MG63 (cell line): ENCODE results near the gene OSBPL9. TPM values are rescaled to one million over a fixed set of nuclear protein-coding genes. Genes with fewer than 3 reads are reported as not detected.
A peak's percentile ranks its signal among the peaks of the same experiment; 100 is the strongest.
"Not testable (repeated sequence)": the region's sequence is repeated elsewhere in the genome, so short reads cannot be mapped to it uniquely, and the experiment has no call there.

ENCODE experiments used
- DNase-seq: peaks from one replicate; pipeline ENCODE4 v3.0.0-alpha.2; 2020
- H3K27me3 ChIP-seq: fragments of 250-450 bp; sonication (Bioruptor Pico); 2 replicates; pipeline ENCODE4 v1.5.1; 2020; ENCODE audit warnings: mild to moderate bottlenecking, moderate library complexity
- H3K36me3 ChIP-seq: fragments of 250-450 bp; sonication (Bioruptor Pico); 2 replicates; pipeline ENCODE4 v1.5.1; 2020; ENCODE audit warnings: mild to moderate bottlenecking, moderate library complexity
- H3K4me3 ChIP-seq: fragments of 250-450 bp; sonication (Bioruptor Pico); 2 replicates; pipeline ENCODE4 v1.5.1; 2020; ENCODE audit warnings: mild to moderate bottlenecking, moderate library complexity
- H3K9me3 ChIP-seq: fragments of 250-450 bp; sonication (Bioruptor Pico); 2 replicates; pipeline ENCODE4 v1.5.1; 2020; ENCODE audit warnings: mild to moderate bottlenecking, moderate library complexity
- total RNA-seq: library from RNA; depleted of rRNA; stranded (reverse); fragments of >200 nt; shearing (Covaris generic); gene quantifications from 2 replicates; pipeline ENCODE4 v1.2.3, GENCODE V29; 2014; ENCODE audit warnings: low replicate concordance

The OSBPL9 gene
- total RNA-seq, 1 experiment from 2014 or later: 31.7 TPM

DNA sequence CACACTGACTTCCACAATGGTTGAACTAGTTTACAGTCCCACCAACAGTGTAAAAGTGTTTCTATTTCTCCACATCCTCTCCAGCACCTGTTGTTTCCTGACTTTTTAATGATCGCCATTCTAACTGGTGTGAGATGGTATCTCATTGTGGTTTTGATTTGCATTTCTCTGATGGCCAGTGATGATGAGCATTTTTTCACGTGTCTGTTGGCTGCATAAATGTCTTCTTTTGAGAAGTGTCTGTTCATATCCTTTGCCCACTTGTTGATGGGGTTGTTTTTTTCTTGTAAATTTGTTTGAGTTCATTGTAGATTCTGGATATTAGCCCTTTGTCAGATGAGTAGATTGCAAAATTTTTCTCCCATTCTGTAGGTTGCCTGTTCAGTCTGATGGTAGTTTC, 85.3 kb downstream of the OSBPL9 start:
- not testable (repeated sequence) for H3K4me3 ChIP-seq, H3K27me3 ChIP-seq, DNase-seq, H3K36me3 ChIP-seq, H3K9me3 ChIP-seq

DNA sequence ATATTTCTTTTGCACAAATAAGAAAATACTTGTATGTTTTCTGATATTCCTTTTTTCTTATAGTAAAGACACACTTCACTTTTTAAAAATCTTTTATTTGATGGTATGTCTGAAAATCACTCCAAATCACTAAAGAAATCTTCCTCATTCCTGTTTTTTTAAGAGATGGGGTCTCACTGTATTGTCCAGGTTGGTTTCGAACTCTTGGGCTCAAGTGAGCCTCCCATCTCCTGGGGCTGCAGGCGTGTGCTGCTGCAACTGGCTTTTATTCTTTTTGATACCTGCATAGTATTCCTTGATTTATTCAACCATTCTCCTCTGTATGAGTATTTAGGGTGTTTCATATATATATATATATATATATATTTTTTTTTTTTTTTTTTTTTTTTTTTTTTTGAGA, 88.1 kb downstream of the OSBPL9 start:
- Histone ChIP-seq H3K36me3 (no peaks in the 10 kb centered on the region), H3K9me3 (no peaks in the 10 kb centered on the region), H3K27me3 (no peaks in the 10 kb centered on the region), H3K4me3 (no peak overlapping the region)
- no peak for DNase-seq

DNA sequence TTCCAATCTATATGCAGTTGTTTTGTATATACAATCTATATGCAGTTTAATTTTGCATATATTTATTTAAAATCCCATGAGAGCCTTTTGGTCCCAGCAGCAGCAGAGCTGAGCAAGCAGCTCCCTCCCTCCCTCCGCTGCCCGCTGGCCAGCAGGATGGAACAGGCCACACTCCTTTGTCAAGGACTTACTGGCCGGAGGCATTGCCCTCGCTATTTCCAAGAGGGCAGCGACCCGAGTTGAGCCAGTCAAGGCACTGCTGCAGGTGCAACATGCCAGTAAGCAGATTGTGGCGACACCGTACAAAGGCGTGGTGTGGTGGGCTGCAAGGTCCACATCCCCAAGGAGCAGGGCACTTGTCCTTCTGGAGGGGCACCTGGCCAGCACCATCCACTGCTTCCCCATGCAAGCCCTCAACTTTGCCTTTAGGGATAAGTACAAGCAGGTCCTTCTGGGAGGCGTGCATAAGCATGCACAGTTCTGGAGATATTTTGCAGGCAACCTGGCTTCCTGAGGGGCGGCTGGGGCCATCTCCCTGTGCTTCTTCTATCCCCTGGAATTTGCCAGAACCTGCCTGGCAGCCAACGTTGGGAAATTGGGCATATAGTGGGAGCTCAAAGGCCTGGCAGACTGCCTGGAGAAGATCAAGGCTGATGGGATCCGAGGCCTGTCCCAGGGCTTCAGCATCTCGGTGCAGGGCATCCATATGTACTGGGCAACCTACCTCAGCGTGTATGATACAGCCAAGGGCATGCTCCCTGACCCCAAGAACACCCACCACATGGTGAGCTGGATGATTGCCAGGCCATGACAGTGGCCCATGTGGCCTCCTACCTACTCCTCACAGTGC, 92.2 kb downstream of the OSBPL9 start:
- H3K4me3 ChIP-seq: no peak overlapping the region
- H3K9me3 ChIP-seq: no peaks in the 10 kb centered on the region
- no peaks in the 10 kb centered on the region for H3K27me3 ChIP-seq
- no peak for DNase-seq
- no peaks in the 10 kb centered on the region for H3K36me3 ChIP-seq

DNA sequence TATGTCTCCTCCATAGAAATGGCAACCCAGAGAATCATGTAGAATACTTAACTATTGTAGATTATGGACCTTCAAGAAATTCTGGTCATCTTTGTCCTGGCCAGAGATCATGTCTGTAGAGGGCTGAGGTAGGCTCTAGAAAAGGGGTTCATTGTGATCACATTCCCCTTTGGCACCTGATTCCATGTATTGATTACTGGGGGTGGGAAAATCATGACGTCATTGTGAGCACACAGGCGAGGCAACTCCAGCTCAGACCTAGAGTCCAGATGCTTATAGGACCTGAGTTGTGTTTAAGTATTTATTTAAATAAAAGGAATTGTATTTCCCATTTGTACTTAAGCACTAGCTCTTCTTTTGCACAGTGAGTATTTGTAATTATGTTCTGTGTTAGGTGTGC, 93.1 kb downstream of the OSBPL9 start:
- Histone ChIP-seq H3K36me3 (no peaks in the 10 kb centered on the region), H3K27me3 (no peaks in the 10 kb centered on the region), H3K9me3 (no peaks in the 10 kb centered on the region), H3K4me3 (no peak overlapping the region)
- DNase-seq: no peak

DNA sequence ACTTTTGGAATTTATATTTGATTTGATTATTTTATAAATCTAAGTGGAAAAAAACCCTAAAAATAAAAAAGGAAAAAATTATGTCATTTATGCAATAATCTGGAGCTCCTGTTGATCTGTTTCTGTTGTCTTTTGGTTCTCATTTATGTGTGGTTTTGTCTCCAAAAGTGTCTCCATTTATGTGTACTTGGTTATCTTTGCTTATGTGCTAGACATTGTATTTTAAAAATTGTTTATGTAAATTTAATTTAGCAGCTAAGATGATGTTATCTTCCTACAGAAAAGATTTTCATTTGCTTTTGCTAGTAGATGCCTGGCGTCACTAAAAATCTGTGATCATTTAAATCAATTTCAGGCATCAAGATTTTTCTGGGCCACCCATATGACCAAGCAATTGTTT, 95.7 kb downstream of the OSBPL9 start:
- Histone ChIP-seq H3K9me3 (no peaks in the 10 kb centered on the region), H3K36me3 (no peaks in the 10 kb centered on the region), H3K4me3 (no peak overlapping the region), H3K27me3 (no peaks in the 10 kb centered on the region)
- DNase-seq: no peak

DNA sequence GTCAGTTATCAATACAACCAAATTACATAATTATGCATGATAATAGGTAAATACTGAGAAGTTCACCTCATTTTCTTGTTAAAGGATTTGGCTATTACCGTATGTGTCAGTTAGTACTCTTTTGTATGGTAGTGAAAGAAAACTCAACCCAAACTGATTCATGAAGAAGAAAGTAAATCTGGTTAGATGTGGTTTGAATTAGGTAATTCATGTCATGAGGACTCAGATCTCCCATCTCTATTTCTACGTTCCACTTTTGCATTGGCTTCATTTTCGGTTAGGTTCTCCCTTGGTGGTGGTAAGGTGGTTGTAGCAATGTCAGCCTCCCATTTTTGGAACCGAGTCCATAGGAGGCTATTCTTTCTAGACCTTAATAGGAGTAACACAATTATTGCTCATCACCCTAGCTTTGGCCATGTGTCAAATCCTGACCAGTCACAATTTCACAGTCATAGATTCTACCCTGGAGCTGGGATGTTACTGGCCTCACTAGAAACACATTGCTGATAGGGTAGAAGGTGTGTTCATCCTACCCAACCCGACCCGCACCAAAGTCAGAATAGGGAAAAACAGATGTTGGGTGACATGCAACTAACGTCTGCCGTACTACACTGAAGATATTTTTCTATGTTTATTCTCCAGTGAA, 97.6 kb downstream of the OSBPL9 start:
- Histone ChIP-seq H3K36me3 (no peaks in the 10 kb centered on the region), H3K9me3 (no peaks in the 10 kb centered on the region), H3K27me3 (no peaks in the 10 kb centered on the region), H3K4me3 (no peak overlapping the region)
- peak; percentile 21 for DNase-seq

DNA sequence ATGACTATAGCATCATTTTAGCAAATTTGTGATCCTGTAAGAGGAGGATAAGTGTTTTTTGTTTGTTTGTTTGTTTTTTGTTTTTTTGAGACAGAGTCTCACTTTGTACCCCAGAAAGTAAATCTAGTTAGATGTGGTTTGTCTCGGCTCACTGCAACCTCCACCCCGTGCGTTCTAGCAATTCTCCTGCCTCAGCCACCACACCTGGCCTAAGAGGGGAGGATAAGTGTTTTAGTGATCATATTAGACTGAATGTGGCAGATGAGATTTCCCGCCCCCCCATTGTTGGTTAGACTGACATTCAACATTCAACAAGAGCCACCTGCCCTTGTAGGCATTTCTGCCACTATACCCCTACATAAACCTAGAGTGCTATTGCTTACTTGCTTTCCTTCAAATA, 98.5 kb downstream of the OSBPL9 start:
- Histone ChIP-seq H3K9me3 (no peaks in the 10 kb centered on the region), H3K36me3 (no peaks in the 10 kb centered on the region), H3K27me3 (no peaks in the 10 kb centered on the region), H3K4me3 (no peak overlapping the region)
- no peak for DNase-seq

DNA sequence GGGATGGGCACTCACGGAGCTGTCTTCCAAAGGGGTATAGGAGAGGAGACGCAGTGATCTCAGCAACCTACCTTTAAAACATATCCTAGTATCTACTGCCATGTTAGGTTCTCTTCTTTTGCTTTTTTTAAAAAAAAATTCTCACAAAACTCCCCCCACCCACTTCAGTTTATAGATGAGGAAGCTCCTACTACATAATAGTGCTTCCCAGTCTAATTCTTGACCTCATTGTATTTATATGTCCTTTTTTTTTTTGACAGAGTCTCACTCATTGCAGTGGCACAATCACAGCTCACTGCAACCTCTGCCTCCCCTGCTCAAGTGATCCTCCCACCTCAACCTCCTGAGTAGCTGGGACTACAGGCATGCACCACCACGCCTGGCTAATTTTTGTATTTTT, 99.9 kb downstream of the OSBPL9 start:
- no peak for DNase-seq

DNA sequence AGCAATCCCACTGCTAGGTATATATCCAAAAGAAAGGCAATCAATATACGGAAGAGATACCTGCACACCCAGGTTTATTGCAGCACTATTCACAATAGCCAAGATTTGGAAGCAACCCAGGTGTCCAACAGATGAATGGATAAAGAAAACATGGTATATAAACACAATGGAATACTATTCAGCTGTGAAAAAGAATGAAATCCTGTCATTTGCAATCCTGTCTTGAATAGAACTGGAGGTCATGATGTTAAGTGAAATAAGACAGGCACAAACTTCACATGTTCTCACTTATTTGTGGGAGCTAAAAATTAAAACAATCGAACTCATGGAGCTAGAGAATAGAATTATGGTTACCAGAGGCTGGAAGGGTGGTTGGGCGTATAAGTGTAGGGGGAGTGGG, 101.0 kb downstream of the OSBPL9 start:
- H3K9me3 ChIP-seq: no peaks in the 10 kb centered on the region
- H3K27me3 ChIP-seq: no peaks in the 10 kb centered on the region
- H3K4me3 ChIP-seq: no peak overlapping the region
- no peak for DNase-seq
- H3K36me3 ChIP-seq: no peaks in the 10 kb centered on the region

More for the DNA sequence above, 99.9 kb downstream of the OSBPL9 start:
- H3K27me3 ChIP-seq: no peaks in the 10 kb centered on the region
- no peaks in the 10 kb centered on the region for H3K36me3 ChIP-seq
- no peak overlapping the region for H3K4me3 ChIP-seq
- no peaks in the 10 kb centered on the region for H3K9me3 ChIP-seq

DNA sequence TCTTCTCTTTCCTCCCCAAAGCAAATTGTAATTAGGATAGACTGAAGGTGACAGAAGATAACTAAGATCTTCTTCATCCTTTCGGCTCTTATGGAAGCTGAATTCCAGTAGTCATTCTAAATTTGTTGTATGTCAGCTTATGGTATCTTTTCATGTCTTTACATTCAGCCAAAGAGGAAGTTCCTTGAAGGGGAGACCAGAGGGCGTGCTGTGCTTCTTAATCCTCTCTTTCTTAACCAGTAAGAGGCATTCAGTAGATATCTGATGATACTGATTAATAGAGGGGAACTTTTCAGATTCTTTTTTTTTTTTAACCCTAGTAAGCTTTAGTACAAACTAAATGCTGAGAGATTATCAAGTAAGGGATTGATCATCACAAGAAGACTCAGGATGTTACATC, 102.3 kb downstream of the OSBPL9 start:
- Histone ChIP-seq H3K9me3 (no peaks in the 10 kb centered on the region), H3K27me3 (no peaks in the 10 kb centered on the region), H3K36me3 (no peaks in the 10 kb centered on the region), H3K4me3 (no peak overlapping the region)
- no peak for DNase-seq

DNA sequence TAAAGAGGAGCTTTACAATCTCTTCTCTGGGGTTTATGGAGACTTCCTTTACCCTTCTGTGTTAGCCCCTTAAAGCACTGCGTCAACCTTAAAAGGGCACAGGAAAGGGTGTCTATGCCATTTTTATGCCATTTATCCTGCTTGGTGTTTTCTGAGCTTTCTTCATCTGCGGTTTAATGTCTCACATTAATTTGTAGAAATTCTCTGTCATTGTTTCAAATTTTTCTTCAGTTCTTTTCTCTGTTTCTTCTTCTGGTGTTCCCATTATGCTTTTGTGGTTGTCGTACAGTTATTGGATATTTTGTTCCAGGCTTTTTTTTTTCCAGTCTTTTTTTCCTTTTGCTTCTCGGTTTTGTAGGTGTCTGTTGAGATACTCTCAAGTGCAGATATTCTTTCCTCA, 107.9 kb downstream of the OSBPL9 start:
- H3K9me3 ChIP-seq: no peaks in the 10 kb centered on the region
- DNase-seq: no peak
- no peak overlapping the region for H3K4me3 ChIP-seq
- no peaks in the 10 kb centered on the region for H3K36me3 ChIP-seq
- H3K27me3 ChIP-seq: no peaks in the 10 kb centered on the region

DNA sequence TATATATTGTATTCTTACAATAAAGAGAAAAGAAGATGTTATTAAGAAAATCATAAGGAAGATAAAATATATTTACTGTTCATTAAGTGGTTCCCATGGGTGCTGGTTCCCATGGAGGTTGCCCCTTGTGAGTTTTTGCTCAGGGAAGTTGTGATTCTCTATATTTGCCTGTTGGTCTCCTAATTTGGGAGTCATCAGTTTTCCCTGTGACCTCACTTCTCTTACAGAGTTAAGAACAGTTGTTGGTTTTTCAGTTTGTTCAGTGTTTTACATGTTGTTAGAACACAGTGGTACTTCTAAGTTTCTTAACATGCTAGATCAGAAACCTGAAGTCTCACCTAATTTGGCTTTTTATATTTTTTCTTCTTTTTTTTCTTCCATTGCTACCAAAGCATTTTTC, 109.2 kb downstream of the OSBPL9 start:
- H3K9me3 ChIP-seq: no peaks in the 10 kb centered on the region
- no peaks in the 10 kb centered on the region for H3K36me3 ChIP-seq
- no peak for DNase-seq
- H3K4me3 ChIP-seq: no peak overlapping the region
- H3K27me3 ChIP-seq: no peaks in the 10 kb centered on the region

DNA sequence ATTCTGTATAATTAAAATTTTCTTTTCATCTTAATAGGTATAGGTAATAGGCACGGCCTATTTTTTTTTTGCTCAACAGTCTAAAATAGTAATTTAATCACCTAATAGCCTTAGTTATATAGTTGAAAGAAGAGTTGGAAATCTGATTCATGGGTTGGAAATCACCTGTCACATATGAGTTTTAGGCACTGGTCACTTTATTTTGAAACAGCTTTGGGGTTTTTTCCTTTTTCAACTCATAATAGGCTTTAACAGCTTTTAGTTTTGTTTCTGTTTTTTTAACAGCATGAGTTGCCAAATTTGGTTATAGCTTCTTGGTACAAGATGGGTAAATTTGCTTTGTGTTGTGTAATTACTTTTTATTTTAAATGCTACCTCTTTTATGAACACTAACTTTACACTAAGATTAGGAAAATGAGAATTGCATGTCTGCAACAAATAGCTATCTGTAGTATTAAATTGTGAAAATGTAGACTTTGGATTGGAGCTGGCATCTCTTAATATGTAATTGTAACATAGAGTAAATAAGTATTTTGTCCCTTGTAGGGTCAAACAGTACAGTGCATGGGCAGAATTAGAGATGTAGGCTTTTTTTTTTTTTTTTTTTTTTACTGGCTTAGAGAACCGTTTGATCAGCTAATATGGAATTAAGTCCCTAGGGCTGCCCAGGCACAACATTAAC, 109.8 kb downstream of the OSBPL9 start:
- H3K9me3 ChIP-seq: no peaks in the 10 kb centered on the region
- DNase-seq: no peak
- H3K36me3 ChIP-seq: no peaks in the 10 kb centered on the region
- H3K4me3 ChIP-seq: no peak overlapping the region
- H3K27me3 ChIP-seq: no peaks in the 10 kb centered on the region

DNA sequence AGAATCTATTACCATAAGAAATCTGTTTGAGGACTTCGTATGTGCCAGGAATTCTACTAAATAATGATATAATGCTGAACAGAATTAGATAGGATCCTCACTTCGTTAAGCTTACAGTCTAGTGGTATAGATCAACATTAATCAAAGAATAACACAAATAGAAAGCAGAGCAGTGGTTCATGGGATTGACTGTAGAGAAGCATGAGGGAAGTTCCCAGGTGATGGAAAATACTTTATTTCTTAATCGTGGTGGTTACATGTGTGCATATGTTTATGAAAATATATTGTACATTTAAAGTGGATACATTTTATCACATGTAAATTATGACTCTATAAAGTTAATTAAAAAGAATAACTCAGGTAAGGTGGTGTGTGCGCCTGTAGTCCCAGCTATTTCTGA, 110.5 kb downstream of the OSBPL9 start:
- no peaks in the 10 kb centered on the region for H3K9me3 ChIP-seq

DNA sequence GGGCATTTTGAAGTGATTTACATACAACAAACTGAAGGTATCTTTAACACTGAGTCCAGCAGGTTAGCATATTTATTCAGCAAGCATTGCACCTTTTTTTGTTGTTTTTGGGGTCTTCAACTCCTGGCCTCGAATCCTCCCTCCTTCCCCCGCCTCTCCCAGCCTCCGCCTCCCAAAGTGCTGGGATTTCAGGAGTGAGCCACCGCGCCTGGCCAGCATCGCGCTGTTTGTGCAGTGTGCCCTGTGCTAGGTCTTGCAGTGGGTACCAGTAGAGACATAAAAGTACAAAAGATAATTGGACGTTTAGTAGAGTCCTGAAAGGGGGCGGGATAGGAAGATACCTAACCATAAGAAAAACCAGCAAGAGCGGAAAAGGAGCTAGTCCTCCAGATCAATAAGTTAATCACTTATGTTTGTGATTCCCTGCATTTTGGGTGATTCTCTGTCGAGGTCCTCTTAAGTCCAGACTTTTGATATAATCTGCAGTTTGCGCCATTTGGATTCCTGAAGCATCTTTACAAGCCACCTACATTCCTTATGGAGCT, 111.8 kb downstream of the OSBPL9 start:
- Histone ChIP-seq H3K4me3 (peak overlapping the region; percentile 54), H3K9me3 (no peaks in the 10 kb centered on the region), H3K36me3 (no peaks in the 10 kb centered on the region), H3K27me3 (no peaks in the 10 kb centered on the region)
- no peak for DNase-seq

More for the DNA sequence above, 110.5 kb downstream of the OSBPL9 start:
- Histone ChIP-seq H3K4me3 (no peak overlapping the region), H3K36me3 (no peaks in the 10 kb centered on the region), H3K27me3 (no peaks in the 10 kb centered on the region)
- DNase-seq: no peak

DNA sequence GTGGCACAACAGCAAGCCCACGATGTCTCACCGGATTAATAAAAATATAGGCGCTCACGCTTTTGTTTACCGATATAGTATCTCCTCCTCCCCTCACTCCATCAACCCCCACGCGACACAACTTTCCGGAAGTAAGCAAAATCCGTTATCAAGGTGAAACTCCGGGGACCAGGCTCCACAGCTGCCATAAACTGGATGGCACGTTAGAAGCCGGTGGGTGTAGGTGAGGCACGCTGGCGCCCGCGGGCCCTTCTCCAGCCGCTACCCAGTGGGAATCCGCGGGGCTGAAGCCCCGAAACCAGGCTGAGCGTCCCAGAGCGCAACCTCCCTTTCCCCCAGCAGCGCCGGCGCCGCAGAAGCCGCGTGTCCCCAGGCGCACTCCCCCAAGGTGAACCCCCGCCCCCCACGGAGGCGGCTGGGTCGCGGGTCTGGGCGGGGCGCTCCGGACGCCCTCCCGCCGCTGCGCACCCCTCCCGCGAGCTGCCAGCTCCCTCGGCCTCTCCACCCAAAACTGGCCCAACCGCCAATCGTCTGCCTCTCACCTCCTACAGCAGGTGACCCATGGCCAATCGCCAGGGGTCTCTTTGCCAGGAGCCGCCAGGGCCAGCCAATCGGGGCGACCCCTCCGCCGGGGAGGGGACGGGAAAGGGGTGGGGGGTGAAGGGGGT, 112.4 kb downstream of the OSBPL9 start:
- peak overlapping the region; percentile 54 for H3K4me3 ChIP-seq
- H3K9me3 ChIP-seq: no peaks in the 10 kb centered on the region
- H3K27me3 ChIP-seq: no peaks in the 10 kb centered on the region
- H3K36me3 ChIP-seq: no peaks in the 10 kb centered on the region
- peak; percentile 86 for DNase-seq

DNA sequence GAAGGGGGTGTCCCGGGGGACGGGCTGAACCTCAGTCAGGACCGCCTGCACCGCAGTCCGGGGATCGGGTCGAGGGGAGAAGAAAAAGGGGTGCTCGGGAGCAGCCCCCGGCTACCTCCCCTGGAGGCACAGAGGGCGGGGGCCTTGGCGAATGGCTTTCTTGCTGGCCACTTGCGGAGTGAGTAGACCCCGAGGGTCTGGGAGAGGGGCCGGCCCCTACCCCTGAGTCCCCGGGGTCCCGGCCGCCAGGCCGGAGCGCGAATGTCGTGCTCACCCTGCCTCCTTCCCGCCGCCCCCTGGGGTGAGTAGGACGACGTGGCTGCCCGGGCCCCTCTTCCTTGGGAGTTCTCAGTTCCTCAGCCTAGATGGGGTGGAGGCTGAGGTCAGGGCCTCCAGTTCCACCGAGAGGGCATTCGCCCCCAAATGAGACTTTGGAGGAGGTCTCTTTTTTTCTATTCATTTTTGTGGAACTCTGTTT, 113.0 kb downstream of the OSBPL9 start:
- Histone ChIP-seq H3K9me3 (no peaks in the 10 kb centered on the region), H3K27me3 (no peaks in the 10 kb centered on the region), H3K4me3 (peak overlapping the region; percentile 54), H3K36me3 (no peaks in the 10 kb centered on the region)
- DNase-seq: peak; percentile 44
